Neural progenitor cell (in vitro differentiated cells): ENCODE data around the gene PLEKHG7. TPM values are rescaled to one million over a fixed set of nuclear protein-coding genes. Genes with fewer than 3 reads are reported as not detected.

Experiments
- DNase-seq: peaks from one replicate; pipeline ENCODE4 v3.0.0-alpha.2; 2016; ENCODE audit warnings: low spot score
- H2AFZ ChIP-seq: fragments of 200-600 bp; sonication (generic); replicated peaks from 2 replicates; pipeline ENCODE4 v1.6.1; 2016; ENCODE audit warnings: antibody characterized with exemption
- H3F3A ChIP-seq: fragments of 200-600 bp; sonication (generic); 2 replicates; pipeline ENCODE4 v1.6.1; 2016; ENCODE audit warnings: antibody characterized with exemption, low read depth
- H3K27ac ChIP-seq: fragments of 200-600 bp; sonication (generic); 2 replicates; pipeline ENCODE4 v1.5.1; 2016; ENCODE audit warnings: mild to moderate bottlenecking
- H3K27me3 ChIP-seq: fragments of 200-600 bp; sonication (generic); 2 replicates; pipeline ENCODE4 v1.6.1; 2016; ENCODE audit warnings: mild to moderate bottlenecking, moderate library complexity
- H3K36me3 ChIP-seq: fragments of 200-600 bp; sonication (generic); 2 replicates; pipeline ENCODE4 v1.5.1; 2016
- H3K4me1 ChIP-seq: fragments of 200-600 bp; sonication (generic); 2 replicates; pipeline ENCODE4 v1.6.1; 2016; ENCODE audit warnings: mixed run types
- H3K4me2 ChIP-seq: fragments of 200-600 bp; sonication (generic); 2 replicates; pipeline ENCODE4 v1.6.1; 2016
- H3K4me3 ChIP-seq: fragments of 200-600 bp; sonication (generic); 2 replicates; pipeline ENCODE4 v1.5.1; 2016
- H3K79me2 ChIP-seq: fragments of 200-600 bp; sonication (generic); 2 replicates; pipeline ENCODE4 v1.6.1; 2016; ENCODE audit warnings: low read depth
- H3K9ac ChIP-seq: fragments of 200-600 bp; sonication (generic); 2 replicates; pipeline ENCODE4 v1.6.1; 2016
- H3K9me3 ChIP-seq: fragments of 200-600 bp; sonication (generic); 2 replicates; pipeline ENCODE4 v1.5.1; 2016; ENCODE audit warnings: low read depth
- H4K20me1 ChIP-seq: fragments of 200-600 bp; sonication (generic); 2 replicates; pipeline ENCODE4 v1.6.1; 2016; ENCODE audit warnings: low read depth
- H3K27ac Mint-ChIP-seq: 3 replicates; pipeline ENCODE4 v1.8.0; 2021; ENCODE audit warnings: mixed read lengths
- H3K27me3 Mint-ChIP-seq: 2 replicates; pipeline ENCODE4 v1.8.0; 2022; ENCODE audit warnings: low read depth, mild to moderate bottlenecking, inconsistent platforms, moderate library complexity, mixed read lengths; ENCODE audit not compliant: insufficient read depth
- H3K36me3 Mint-ChIP-seq: 3 replicates; pipeline ENCODE4 v1.8.0; 2021; ENCODE audit warnings: mixed read lengths
- H3K4me1 Mint-ChIP-seq: 3 replicates; pipeline ENCODE4 v1.8.0; 2021; ENCODE audit warnings: mixed read lengths
- H3K4me3 Mint-ChIP-seq: 3 replicates; pipeline ENCODE4 v1.8.0; 2021; ENCODE audit warnings: mild to moderate bottlenecking, moderate library complexity, mixed read lengths
- H3K9me3 Mint-ChIP-seq: 3 replicates; pipeline ENCODE4 v1.8.0; 2020; ENCODE audit warnings: mixed read lengths
- CTCF ChIP-seq: fragments of 200-600 bp; sonication (generic); IDR thresholded peaks from 2 replicates; pipeline ENCODE4 v1.5.1; 2017; ENCODE audit warnings: antibody characterized with exemption, mild to moderate bottlenecking
- EZH2 ChIP-seq: fragments of 200-600 bp; sonication (generic); IDR thresholded peaks from 2 replicates; pipeline ENCODE4 v1.6.1; 2017; ENCODE audit warnings: antibody characterized with exemption, mild to moderate bottlenecking, moderate library complexity
- EZH2phosphoT487 ChIP-seq: fragments of 200-600 bp; sonication (generic); IDR thresholded peaks from 2 replicates; pipeline ENCODE4 v1.6.1; 2017; ENCODE audit warnings: antibody characterized with exemption
- total RNA-seq: library from RNA; depleted of rRNA; stranded (reverse); fragments of >200 nt; gene quantifications from 2 replicates; pipeline ENCODE4 v1.2.3, GENCODE V29; 2015; ENCODE audit warnings: low replicate concordance

The PLEKHG7 gene
- total RNA-seq, 1 donor from 2014 or later: not detected

GRCh38 chr12:92814584-92814983 lies 111.8 kb downstream of the PLEKHG7 start:
- H3K9me3 Mint-ChIP-seq: no peaks in the 10 kb centered on the region
- H3K27ac ChIP-seq: no peak overlapping the region
- H3K9me3 ChIP-seq: no peaks in the 10 kb centered on the region
- DNase-seq: no peak
- no peaks in the 10 kb centered on the region for H3K27me3 ChIP-seq
- no peak overlapping the region for H3K4me3 ChIP-seq
- H3K79me2 ChIP-seq: no peaks in the 10 kb centered on the region
- H2AFZ ChIP-seq: no peak overlapping the region
- no peak for TF ChIP-seq EZH2
- TF ChIP-seq EZH2phosphoT487: no peak
- no peak for TF ChIP-seq CTCF
- H3K4me1 Mint-ChIP-seq: no peaks in the 10 kb centered on the region
- H4K20me1 ChIP-seq: no peaks in the 10 kb centered on the region
- no peaks in the 10 kb centered on the region for H3F3A ChIP-seq
- H3K27me3 Mint-ChIP-seq: no peaks in the 10 kb centered on the region
- no peak overlapping the region for H3K4me3 Mint-ChIP-seq
- no peak overlapping the region for H3K4me2 ChIP-seq
- H3K36me3 Mint-ChIP-seq: peaks cover 8% of the 10 kb centered on the region
- H3K27ac Mint-ChIP-seq: no peak overlapping the region
- H3K9ac ChIP-seq: no peak overlapping the region
- no peaks in the 10 kb centered on the region for H3K36me3 ChIP-seq
- H3K4me1 ChIP-seq: no peaks in the 10 kb centered on the region

- H3K36me3 ChIP-seq: no peaks in the 10 kb centered on the region
Measured at GRCh38 chr12:92821142-92821541, 118.4 kb downstream of the PLEKHG7 start.

More at GRCh38 chr12:92821142-92821541, 118.4 kb downstream of the PLEKHG7 start:
- H4K20me1 ChIP-seq: no peaks in the 10 kb centered on the region
- H3K4me3 ChIP-seq: no peak overlapping the region
- H3K79me2 ChIP-seq: no peaks in the 10 kb centered on the region
- H3K9ac ChIP-seq: no peak overlapping the region
- H2AFZ ChIP-seq: no peak overlapping the region
- Mint-ChIP-seq H3K4me3 (no peak overlapping the region), H3K4me1 (no peaks in the 10 kb centered on the region), H3K27me3 (no peaks in the 10 kb centered on the region), H3K27ac (no peak overlapping the region), H3K9me3 (no peaks in the 10 kb centered on the region), H3K36me3 (peaks cover 7% of the 10 kb centered on the region)
- H3K9me3 ChIP-seq: no peaks in the 10 kb centered on the region
- no peaks in the 10 kb centered on the region for H3K4me1 ChIP-seq
- no peak for DNase-seq
- H3K27me3 ChIP-seq: no peaks in the 10 kb centered on the region
- no peak overlapping the region for H3K27ac ChIP-seq
- no peak overlapping the region for H3K4me2 ChIP-seq
- no peaks in the 10 kb centered on the region for H3F3A ChIP-seq
- TF ChIP-seq EZH2phosphoT487 (no peak), EZH2 (no peak)

Other genes with a start within 250 kb of the PLEKHG7 start
- gene EEA1, start 226.3 kb downstream of the PLEKHG7 start, total RNA-seq: 6.6 and 11.6 TPM in 2 replicates